GM19372 (cell line): ENCODE measurements around the gene HTR2A.
A peak's percentile ranks its signal among the peaks of the same experiment; 100 is the strongest.

ENCODE experiments used
- ATAC-seq: cut with Tn5 transposase; IDR thresholded peaks from one replicate; pipeline ENCODE4 v1.9.1; 2021; ENCODE audit warnings: mild to moderate bottlenecking, low read depth, moderate library complexity; ENCODE audit not compliant: unreplicated experiment

HTR2A gene

GRCh38 chr13:46896341-46897137 is at the start of gene HTR2A:
HTR2A (minus strand) TSS chr13:46897053; CDS start chr13:46895906, 1,147 bp downstream.
- ATAC-seq, result no peak

DNA sequence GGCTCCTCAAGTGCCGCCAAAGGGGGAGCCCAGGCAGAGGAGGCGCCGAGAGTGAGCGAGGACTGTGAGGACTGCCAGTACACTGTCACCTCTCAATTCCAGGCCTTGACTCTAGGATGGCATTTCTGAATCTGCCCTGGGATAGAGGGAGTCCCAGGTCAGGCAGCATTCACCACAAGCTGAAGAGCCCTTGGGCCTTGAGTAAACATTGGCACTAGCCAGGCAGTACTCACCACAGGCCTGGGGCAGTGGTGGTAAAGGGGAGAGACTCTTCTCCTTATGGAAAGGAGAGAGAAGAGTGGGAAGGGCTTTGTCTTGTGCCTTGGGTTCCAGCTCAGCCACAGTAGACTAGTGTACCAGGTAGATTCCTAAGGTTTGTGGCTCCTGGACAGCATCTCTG is 39.7 kb upstream of the HTR2A start:
- ATAC-seq, result no peak

GRCh38 chr13:46934749-46935148 is 37.9 kb upstream of the HTR2A start:
- ATAC-seq, result no peak

GRCh38 chr13:46926916-46927590 is 30.2 kb upstream of the HTR2A start:
- no peak for ATAC-seq

DNA sequence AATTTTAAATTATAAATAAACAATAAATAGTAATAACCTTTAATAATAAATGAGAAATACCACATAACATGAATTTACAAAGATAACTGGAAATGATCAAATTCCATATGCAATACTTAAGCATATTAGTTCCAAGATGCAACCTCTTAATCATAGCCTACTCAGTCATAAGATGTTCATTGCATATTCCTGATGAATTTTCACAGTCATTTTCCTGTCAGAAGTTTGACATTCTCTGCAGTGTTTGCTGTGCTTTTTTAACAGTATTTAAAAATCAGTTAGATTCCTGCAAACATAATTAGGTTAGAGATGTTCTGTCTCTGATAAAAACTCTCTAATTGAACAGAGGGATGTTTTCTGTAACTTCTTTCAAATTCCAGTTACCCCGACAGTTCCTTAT is 28.6 kb upstream of the HTR2A start:
- no peak for ATAC-seq

- ATAC-seq, result no peak
Observed at GRCh38 chr13:46914341-46914740, 17.5 kb upstream of the HTR2A start.

DNA sequence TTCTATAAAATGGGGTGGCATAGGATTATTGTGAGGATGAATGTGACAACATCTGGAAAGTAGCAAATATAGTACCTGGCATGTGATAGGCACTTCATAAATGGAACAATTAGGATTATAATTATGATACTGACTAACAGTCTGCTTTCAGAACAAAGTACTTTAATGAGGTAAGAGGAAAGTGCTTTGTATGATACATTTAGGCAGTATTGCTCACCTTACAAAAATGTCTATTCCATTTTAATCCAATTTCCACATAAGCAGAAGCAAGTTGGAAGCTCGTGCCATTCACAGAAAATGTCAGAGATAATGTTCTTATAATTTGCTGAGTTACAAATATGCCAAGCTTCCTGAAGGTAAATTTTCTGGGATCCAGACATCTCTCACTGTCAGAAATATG is 16.9 kb upstream of the HTR2A start:
- no peak for ATAC-seq

GRCh38 chr13:46909042-46909441 is 12.2 kb upstream of the HTR2A start:
- ATAC-seq, result no peak

GRCh38 chr13:46908501-46908900 is 11.6 kb upstream of the HTR2A start:
- no peak for ATAC-seq

DNA sequence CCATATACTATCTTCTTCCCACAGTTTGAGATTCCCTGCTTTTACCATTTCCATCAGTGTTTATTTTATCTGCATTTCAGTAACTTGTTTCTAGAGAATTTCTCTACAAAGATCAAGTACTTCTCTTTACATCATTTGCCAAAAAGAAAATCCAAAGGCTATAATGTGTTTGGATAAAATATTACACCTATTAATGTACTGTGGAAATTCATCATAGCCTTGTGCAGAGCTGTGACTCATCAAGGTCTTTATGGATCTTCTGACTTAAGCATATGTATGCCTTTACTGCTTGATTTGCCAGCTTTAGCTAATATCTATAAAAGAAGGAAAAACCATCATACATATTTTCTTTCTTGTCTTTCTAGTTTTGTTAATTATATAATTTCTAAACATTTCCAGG is 9.6 kb upstream of the HTR2A start:
- no peak for ATAC-seq

GRCh38 chr13:46905249-46905648 is 8.4 kb upstream of the HTR2A start:
- no peak for ATAC-seq

DNA sequence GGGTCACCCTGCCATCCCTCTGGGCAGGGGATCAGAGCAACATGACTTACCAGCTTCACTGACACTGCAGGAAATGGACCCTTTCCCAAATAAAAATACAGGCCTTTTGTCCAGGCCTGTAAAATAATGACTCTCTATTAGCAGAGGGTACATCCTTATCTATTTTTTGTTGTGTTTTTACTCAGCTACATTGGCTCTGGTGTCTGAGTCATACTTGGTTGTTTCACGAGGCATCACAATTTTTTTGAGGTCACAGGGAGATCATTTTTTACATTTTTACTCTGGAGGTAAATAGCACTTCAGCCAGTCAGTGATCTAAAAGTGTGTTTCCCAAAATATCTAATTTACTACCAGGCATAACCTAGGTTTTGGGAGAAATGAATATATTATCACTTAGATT is 6.9 kb upstream of the HTR2A start:
- no peak for ATAC-seq

- ATAC-seq, result no peak
Observed at GRCh38 chr13:46901721-46902120, 4.9 kb upstream of the HTR2A start.

DNA sequence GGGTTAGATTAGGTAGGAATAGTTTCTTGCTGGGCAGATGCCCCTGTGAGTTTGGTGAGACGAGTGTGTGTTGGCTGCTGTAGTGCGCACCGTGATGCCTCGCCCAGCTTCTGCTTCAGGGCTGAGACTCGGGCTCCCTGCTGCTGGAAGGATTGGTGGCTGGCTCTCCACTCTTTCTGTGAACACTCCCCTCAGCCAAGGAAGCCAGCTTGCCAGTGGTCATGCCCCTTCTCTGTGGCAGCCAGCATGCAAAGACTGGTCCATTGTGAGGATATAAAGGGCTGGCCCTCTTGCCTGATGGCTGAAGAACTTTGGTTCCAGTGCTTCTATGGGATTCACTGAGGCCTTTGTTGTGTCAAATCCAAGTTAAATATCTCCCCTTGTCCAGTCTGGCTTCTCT is 2.9 kb upstream of the HTR2A start:
- no peak for ATAC-seq

DNA sequence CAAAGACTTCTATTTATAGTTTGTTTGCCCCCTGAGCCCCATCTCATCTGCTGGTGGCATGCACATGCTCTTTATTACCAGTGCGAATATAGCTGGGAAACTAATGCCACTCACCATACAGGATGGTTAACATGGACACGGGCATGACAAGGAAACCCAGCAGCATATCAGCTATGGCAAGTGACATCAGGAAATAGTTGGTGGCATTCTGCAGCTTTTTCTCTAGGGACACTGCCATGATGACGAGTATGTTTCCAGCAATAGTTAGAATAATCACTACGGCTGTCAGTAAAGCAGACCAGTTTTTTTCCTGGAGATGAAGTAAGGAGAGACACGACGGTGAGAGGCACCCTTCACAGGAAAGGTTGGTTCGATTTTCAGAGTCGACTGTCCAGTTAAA is 1.5 kb downstream of the HTR2A start:
- no peak for ATAC-seq

DNA sequence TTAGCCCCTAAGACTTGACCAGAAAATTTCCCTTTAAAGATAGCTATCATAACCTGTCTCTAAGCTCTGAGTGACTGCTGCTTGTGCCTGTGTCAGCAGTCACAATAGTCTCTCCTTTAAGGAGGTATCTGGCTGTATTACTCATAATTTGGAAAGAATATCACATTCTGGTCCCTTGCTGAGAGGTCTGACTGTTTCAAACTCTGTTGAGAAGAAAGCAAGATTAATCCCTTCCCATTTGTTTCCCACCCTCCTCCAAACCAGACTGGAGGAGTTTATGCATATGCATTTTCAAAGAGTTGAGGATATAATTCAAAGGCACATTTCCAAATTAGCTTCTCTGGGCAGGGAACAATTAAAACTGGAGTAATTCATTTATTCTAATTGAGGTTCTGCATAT is 2.3 kb downstream of the HTR2A start:
- ATAC-seq, result no peak

GRCh38 chr13:46893798-46894560 is 2.9 kb downstream of the HTR2A start:
- peak; percentile 90 for ATAC-seq

DNA sequence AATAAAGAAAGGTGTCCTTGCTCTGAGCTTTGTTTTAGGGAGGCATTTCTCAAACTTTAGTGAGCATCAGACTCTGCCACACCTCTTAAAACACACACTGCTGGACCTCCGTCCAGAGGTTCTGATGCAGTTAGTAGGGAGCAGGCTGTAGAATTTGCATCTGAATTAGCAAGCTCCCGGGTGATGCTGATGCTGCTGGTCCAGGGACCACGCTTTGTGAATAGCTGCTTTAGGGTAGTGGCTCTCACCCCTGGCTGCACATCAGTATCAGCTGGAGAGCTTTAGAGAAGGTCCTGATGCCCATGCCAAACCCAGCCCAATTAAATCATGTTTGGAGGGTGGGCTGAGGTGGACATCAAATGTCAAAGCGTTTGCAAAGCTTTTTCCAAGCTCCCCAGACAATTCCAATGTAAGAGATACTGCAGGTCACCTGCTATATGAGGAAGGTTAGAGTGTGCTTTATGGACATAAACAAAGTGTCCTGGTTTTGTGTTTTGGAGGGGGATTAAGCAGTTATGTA is 3.6 kb downstream of the HTR2A start:
- no peak for ATAC-seq

DNA sequence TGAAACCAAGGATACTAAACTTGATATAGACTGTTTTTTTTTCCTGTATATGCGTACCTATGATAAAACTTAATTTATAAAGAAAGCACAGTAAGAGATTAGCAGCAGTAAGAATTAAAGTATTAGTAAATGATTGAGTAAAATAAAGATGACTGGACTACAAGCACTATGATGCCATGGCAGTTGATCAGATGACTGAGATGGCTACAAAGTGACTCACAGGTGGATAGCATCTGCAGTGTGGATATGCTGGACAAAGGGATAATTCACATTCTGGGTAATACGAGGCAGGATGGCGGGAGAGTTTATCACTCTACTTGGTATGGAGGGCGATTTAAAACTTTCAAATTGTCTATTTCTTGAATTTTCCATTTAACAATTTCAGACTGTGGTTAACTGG is 11.8 kb downstream of the HTR2A start:
- ATAC-seq, result no peak

DNA sequence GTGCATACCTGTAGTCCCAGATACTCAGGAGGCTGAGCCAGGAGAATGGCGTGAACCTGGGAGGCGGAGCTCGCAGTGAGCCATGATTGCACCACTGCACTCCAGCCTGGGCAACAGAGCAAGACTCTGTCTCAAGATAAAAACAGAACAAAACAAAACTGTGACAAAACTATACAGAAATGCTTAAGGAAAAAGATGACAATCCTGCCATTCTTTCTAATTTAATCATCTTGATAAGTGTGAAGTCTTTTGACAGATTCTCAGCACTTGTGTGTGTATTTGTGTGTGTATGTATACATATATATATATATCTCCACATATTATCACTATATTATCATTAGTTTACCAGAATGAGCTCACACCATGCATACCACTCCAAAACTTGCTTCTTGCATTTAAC is 12.3 kb downstream of the HTR2A start:
- no peak for ATAC-seq

DNA sequence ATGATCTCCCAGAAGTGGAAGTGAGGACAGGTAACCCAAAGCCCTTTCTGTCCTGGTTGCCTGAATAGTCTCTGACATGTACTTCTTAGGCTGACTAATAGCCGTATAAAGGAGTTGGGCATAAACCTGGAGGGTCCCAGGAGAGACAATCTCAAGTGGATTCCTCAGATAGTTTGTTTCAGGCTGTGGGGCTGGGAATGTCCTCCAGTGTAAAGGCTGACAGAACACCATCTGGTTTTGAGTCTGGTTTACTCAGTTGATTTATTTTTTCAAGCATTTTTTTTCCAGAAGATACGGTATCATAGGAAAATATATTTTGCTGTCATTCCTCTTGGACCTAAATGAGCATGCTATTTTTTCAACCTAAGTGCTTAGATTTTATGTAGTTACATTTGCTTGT is 15.2 kb downstream of the HTR2A start:
- no peak for ATAC-seq
